Tongue (tissue), 2 donors: ENCODE measurements around the gene SORBS1. TPM values are rescaled to one million over a fixed set of nuclear protein-coding genes. Genes with fewer than 3 reads are reported as not detected.

Experiments
- DNase-seq: peaks from one replicate; pipeline ENCODE4 v3.0.0-alpha.2; 2015
- total RNA-seq: library from RNA; depleted of rRNA; stranded (reverse); fragments of >200 nt; gene quantifications from one replicate; pipeline ENCODE4 v1.2.3, GENCODE V29; 2014

The SORBS1 gene
- total RNA-seq, 1 donor from 2014 or later: 74.8 TPM

GRCh38 chr10:95339863-95340262 lies 221.3 kb downstream of the SORBS1 start:
- DNase-seq: no peak

GRCh38 chr10:95337423-95338160 lies 223.6 kb downstream of the SORBS1 start:
- DNase-seq: no peak

- DNase-seq: no peak
Observed at GRCh38 chr10:95336702-95337101, 224.5 kb downstream of the SORBS1 start.

- no peak for DNase-seq
Observed at GRCh38 chr10:95335933-95336699, 225.1 kb downstream of the SORBS1 start.

- no peak for DNase-seq
Observed at GRCh38 chr10:95334805-95335144, 226.4 kb downstream of the SORBS1 start.

GRCh38 chr10:95333997-95334804 lies 227.0 kb downstream of the SORBS1 start:
- DNase-seq: no peak

- DNase-seq: no peak
Observed at GRCh38 chr10:95332666-95333249, 228.4 kb downstream of the SORBS1 start.

- DNase-seq: no peak
Observed at GRCh38 chr10:95331596-95332130, 229.5 kb downstream of the SORBS1 start.

GRCh38 chr10:95330966-95331453 lies 230.2 kb downstream of the SORBS1 start:
- no peak for DNase-seq

GRCh38 chr10:95329296-95329695 lies 231.9 kb downstream of the SORBS1 start:
- no peak for DNase-seq

GRCh38 chr10:95328013-95328412 lies 233.2 kb downstream of the SORBS1 start:
- no peak for DNase-seq

GRCh38 chr10:95327367-95327766 lies 233.8 kb downstream of the SORBS1 start:
- peak; percentile 84 for DNase-seq

- no peak for DNase-seq
Observed at GRCh38 chr10:95326396-95326795, 234.8 kb downstream of the SORBS1 start.

GRCh38 chr10:95325863-95326262 lies 235.3 kb downstream of the SORBS1 start:
- no peak for DNase-seq

- DNase-seq: no peak
Observed at GRCh38 chr10:95324436-95325268, 236.5 kb downstream of the SORBS1 start.

GRCh38 chr10:95321554-95322301 lies 239.4 kb downstream of the SORBS1 start:
- no peak for DNase-seq

GRCh38 chr10:95319239-95319638 lies 241.9 kb downstream of the SORBS1 start:
- DNase-seq: peak; percentile 16

- no peak for DNase-seq
Observed at GRCh38 chr10:95315509-95315908, 245.7 kb downstream of the SORBS1 start.

GRCh38 chr10:95314192-95314918 lies 246.8 kb downstream of the SORBS1 start:
- no peak for DNase-seq
